ENCODE results near the gene UBXN6. TPM values are rescaled to one million over a fixed set of nuclear protein-coding genes. Genes with fewer than 3 reads are reported as not detected.

UBXN6 gene
- total RNA-seq, 1 donor from 2014 or later, result 560 TPM

DNA sequence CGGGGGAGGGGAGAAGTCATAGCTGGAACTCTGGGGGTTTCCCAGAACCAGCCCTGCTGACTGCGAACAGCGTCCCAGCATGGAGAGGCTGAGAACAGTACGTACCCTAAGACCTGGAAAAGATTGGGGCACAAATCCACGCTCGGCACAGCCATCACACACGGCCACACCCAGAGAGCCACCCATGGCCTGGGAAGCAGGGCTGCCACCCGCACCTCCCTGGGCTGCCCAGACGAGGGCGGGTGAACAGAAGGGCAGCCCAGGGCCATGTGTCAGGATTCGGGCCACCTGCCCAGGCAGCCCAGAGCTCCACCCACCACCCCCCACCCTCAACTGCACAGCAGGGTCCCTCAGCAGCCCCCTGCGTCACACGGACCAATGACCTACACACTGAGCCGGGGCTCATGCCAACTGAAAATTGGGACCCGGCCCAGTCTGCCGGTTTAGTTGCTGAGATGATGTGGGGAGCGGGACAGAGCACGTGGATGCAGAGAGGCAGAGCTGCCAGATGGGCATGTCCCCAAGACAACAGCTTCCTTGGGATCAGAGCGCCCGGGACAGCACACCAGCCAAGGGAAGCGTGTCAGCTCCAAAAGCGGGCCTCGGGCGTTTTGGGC lies 8.5 kb downstream of the UBXN6 start:
- TF ChIP-seq, protein P1, sequence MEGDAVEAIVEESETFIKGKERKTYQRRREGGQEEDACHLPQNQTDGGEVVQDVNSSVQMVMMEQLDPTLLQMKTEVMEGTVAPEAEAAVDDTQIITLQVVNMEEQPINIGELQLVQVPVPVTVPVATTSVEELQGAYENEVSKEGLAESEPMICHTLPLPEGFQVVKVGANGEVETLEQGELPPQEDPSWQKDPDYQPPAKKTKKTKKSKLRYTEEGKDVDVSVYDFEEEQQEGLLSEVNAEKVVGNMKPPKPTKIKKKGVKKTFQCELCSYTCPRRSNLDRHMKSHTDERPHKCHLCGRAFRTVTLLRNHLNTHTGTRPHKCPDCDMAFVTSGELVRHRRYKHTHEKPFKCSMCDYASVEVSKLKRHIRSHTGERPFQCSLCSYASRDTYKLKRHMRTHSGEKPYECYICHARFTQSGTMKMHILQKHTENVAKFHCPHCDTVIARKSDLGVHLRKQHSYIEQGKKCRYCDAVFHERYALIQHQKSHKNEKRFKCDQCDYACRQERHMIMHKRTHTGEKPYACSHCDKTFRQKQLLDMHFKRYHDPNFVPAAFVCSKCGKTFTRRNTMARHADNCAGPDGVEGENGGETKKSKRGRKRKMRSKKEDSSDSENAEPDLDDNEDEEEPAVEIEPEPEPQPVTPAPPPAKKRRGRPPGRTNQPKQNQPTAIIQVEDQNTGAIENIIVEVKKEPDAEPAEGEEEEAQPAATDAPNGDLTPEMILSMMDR (IDR thresholded peaks at IDR 0.05), result peak in 1 of 3 experiments; percentile 15
- no peak overlapping the region for H3K4me3 ChIP-seq
- no peaks in the 10 kb centered on the region for H3K9me3 ChIP-seq
- peak overlapping the region; percentile 55 to 59 for H3K27ac ChIP-seq
- peak; percentile 55 to 77 for DNase-seq (ENCODE audit: low spot score in 2 of 2)
- H3K36me3 ChIP-seq, result peaks cover 87 to 97% of the 10 kb centered on the region in 2 donors
- no peaks in the 10 kb centered on the region for H3K27me3 ChIP-seq
- intact Hi-C loops (cut with DNase I), result no loop called here
- peaks cover 0 to 12% of the 10 kb centered on the region in 2 donors for H3K4me1 ChIP-seq

DNA sequence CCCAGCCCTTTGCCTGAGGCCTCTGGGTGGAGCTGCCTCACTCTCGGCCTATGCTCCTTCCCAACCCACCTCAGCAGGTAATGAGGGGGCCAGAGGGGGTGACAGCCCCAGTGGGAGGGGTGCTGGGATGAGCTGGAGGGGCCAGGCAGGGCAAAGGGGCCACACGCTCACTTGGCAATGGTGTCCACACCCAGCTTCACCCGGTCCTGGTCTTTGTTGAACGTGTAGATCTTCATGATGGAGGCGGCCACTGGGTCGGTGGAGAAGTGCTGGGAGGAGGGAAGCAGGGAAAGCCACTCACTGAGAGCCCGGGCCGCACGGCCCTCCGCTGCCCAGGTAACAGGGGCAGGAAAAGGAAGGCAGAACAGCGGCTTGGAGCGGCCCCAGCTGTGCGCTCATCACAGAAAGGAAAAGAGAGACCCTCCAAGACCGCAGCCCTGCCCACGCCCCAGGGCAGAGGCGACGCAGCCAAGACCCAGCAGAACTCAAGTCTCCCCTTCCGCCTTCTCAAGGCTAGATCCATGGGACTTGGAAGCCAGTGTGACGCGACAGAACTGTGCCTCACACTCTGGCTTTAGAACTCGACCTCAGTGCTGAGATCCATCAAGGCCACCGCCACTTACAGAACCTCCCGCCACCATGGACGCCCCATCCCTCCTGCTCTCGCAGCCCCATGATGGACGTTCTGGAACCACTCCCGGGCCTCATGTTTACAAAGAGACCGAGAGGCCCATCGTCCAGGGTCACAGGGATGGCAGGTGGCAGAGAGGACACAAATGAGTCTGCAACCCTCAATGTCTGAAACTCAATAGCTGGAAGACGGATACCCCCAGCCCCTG lies 9.2 kb downstream of the UBXN6 start:
- H3K36me3 ChIP-seq, result peaks cover 82 to 90% of the 10 kb centered on the region in 2 donors
- no peak overlapping the region for H3K4me3 ChIP-seq
- H3K9me3 ChIP-seq, result no peaks in the 10 kb centered on the region
- intact Hi-C loops (cut with DNase I), result no loop called here
- TF ChIP-seq, protein P1 (IDR thresholded peaks at IDR 0.05), result no peak
- no peak for DNase-seq (ENCODE audit: low spot score in 2 of 2)
- peaks cover 0 to 12% of the 10 kb centered on the region in 2 donors for H3K4me1 ChIP-seq
- no peaks in the 10 kb centered on the region for H3K27me3 ChIP-seq
- peak overlapping the region; percentile 55 to 59 for H3K27ac ChIP-seq

GRCh38 chr19:4447327-4448146 lies 10.1 kb downstream of the UBXN6 start:
- no peak overlapping the region for H3K27ac ChIP-seq
- peaks cover 0 to 12% of the 10 kb centered on the region in 2 donors for H3K4me1 ChIP-seq
- no peak for DNase-seq (ENCODE audit: low spot score in 2 of 2)
- H3K4me3 ChIP-seq, result no peak overlapping the region
- H3K36me3 ChIP-seq, result peaks cover 73 to 81% of the 10 kb centered on the region in 2 donors
- H3K9me3 ChIP-seq, result no peaks in the 10 kb centered on the region
- H3K27me3 ChIP-seq, result no peaks in the 10 kb centered on the region
- intact Hi-C loops (cut with DNase I), result no loop called here
- TF ChIP-seq, protein P1 (IDR thresholded peaks at IDR 0.05), result no peak

GRCh38 chr19:4446704-4447200 lies 10.8 kb downstream of the UBXN6 start:
- Histone ChIP-seq H3K27ac (no peak overlapping the region), H3K4me1 (peaks cover 0 to 12% of the 10 kb centered on the region in 2 donors), H3K9me3 (no peaks in the 10 kb centered on the region), H3K4me3 (no peak overlapping the region), H3K27me3 (no peaks in the 10 kb centered on the region), H3K36me3 (peaks cover 65 to 73% of the 10 kb centered on the region in 2 donors)
- DNase-seq (ENCODE audit: low spot score in 2 of 2), result no peak
- TF ChIP-seq, protein P1 (IDR thresholded peaks at IDR 0.05), result no peak
- intact Hi-C loops (cut with DNase I), result no loop called here

DNA sequence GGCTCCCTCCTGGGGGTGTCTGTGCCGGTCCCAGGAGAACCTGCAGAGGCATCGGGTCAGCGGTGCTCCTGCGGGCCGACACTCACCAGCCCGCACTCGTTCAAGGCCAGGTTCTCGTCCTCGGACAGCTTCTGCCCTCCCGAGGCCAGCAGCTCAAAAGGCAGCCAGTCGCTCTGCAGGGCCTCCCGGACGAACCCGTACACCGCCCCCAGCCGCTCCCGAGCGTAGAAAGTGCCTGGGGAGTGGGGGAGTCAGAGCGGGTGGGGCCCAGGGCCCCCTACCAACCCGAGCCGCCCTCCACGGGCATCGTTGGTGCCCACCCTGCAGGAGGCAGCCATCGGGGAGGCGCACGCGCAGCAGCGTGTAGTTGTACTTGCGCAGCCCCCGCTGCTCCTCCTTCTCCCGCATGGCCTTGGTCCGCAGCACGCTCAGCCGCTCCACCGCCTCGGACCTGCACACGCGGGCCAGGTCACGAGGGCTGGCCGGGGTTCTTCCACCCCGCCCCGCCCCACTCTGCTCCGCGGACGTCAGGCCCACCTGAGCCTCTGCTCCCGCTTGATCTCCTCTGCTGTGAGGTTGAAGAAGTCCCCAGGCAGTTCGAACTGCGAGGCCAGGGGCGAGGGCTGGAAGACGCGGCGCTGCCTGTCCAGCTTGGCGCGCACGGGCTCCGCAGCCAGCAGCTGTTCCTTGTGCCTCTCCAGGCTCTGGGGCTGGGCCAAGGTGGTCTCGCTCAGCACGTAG lies 11.5 kb downstream of the UBXN6 start:
- intact Hi-C loops (cut with DNase I), result no loop called here
- Histone ChIP-seq H3K4me3 (no peak overlapping the region), H3K27me3 (no peaks in the 10 kb centered on the region), H3K27ac (no peak overlapping the region), H3K4me1 (peaks cover 0 to 12% of the 10 kb centered on the region in 2 donors), H3K9me3 (no peaks in the 10 kb centered on the region), H3K36me3 (peaks cover 59 to 67% of the 10 kb centered on the region in 2 donors)
- TF ChIP-seq, protein P1 (IDR thresholded peaks at IDR 0.05), result no peak
- DNase-seq (ENCODE audit: low spot score in 2 of 2), result no peak

All from ascending aorta (tissue), 2 donors.